ENCODE data around the gene PI4KA.

GRCh38 chr22:20749453-20749852, 109.2 kb downstream of the PI4KA start:
- TF ChIP-seq CTCF (conservative IDR thresholded peaks at IDR 0.05; ENCODE audit: low read depth, low read length) (no peak), EZH2 (IDR thresholded peaks at IDR 0.05; ENCODE audit: borderline replicate concordance, low read depth, low read length, poor library complexity, severe bottlenecking) (no peak)
